ENCODE data around the gene TBC1D22A.

DNA sequence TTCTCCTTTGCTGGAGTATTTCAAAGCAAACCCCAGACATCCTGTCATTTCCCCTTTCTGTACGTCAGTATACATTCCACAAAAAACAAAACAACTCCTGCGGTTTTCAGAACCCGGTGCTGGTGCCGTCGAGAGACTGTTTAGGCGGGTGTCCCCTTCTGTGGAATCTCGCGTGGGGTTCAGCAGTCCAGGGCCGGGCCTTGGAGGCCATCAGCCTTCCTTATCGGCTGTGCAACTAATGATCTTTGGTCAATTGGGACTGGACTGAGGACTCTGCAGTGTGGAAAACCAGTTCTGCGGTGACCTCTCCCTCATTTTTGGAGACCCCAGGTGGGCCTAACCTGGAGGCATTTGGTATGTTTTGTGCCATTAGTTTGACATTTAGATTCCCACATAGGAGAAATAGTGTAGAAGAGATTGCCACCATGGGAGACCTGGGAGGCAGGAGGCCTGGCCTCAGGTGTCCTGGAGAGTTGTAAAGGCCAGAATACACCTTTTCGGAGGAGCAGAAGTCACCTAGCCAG lies 84.4 kb downstream of the TBC1D22A start:
- TF ChIP-seq, protein P1, sequence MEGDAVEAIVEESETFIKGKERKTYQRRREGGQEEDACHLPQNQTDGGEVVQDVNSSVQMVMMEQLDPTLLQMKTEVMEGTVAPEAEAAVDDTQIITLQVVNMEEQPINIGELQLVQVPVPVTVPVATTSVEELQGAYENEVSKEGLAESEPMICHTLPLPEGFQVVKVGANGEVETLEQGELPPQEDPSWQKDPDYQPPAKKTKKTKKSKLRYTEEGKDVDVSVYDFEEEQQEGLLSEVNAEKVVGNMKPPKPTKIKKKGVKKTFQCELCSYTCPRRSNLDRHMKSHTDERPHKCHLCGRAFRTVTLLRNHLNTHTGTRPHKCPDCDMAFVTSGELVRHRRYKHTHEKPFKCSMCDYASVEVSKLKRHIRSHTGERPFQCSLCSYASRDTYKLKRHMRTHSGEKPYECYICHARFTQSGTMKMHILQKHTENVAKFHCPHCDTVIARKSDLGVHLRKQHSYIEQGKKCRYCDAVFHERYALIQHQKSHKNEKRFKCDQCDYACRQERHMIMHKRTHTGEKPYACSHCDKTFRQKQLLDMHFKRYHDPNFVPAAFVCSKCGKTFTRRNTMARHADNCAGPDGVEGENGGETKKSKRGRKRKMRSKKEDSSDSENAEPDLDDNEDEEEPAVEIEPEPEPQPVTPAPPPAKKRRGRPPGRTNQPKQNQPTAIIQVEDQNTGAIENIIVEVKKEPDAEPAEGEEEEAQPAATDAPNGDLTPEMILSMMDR (IDR thresholded peaks at IDR 0.05): no peak
- TF ChIP-seq EZH2 (IDR thresholded peaks at IDR 0.05) (no peak), EZH2phosphoT487 (IDR thresholded peaks at IDR 0.05) (no peak)

Measured in neural progenitor cell (in vitro differentiated cells).